AG09319 (cell line): ENCODE measurements around the gene RPS6KL1.

Experiments
- DNase-seq: peaks from one replicate; pipeline ENCODE4 v3.0.0-alpha.2; 2010; ENCODE audit warnings: low read depth; ENCODE audit errors: extremely low read depth
- CTCF ChIP-seq: IDR thresholded peaks from 2 replicates; pipeline ENCODE4 v1.5.1; 2011; ENCODE audit warnings: low read depth, mild to moderate bottlenecking, inconsistent platforms, low read length, moderate library complexity

RPS6KL1 gene

GRCh38 chr14:74922752-74923401 is at the start of gene RPS6KL1:
Gene RPS6KL1, minus strand, starts transcription at chr14:74923260. Its CDS starts 1,719 bp downstream, at chr14:74921541.
- DNase-seq = no peak
- TF ChIP-seq CTCF = no peak

GRCh38 chr14:74968811-74969210 is 45.8 kb upstream of the RPS6KL1 start:
- no peak for TF ChIP-seq CTCF
- no peak for DNase-seq

GRCh38 chr14:74965486-74966153 is 42.6 kb upstream of the RPS6KL1 start:
- no peak for TF ChIP-seq CTCF
- no peak for DNase-seq

GRCh38 chr14:74964787-74965485 is 41.9 kb upstream of the RPS6KL1 start:
- no peak for DNase-seq

GRCh38 chr14:74963705-74964271 is 40.7 kb upstream of the RPS6KL1 start:
- TF ChIP-seq CTCF = no peak
- no peak for DNase-seq

More at GRCh38 chr14:74964787-74965485, 41.9 kb upstream of the RPS6KL1 start:
- no peak for TF ChIP-seq CTCF

GRCh38 chr14:74963178-74963704 is 40.2 kb upstream of the RPS6KL1 start:
- DNase-seq = no peak
- no peak for TF ChIP-seq CTCF
